GM19467 (cell line): ENCODE measurements around the gene CTTN.

Source experiments
- ATAC-seq: cut with Tn5 transposase; IDR thresholded peaks from one replicate; pipeline ENCODE4 v1.9.1; 2021; ENCODE audit warnings: mild to moderate bottlenecking, moderate library complexity; ENCODE audit not compliant: unreplicated experiment

Gene CTTN

GRCh38 chr11:70397983-70398833 lies at the start of gene CTTN:
Gene CTTN (plus strand): TSS chr11:70398529. CDS start chr11:70407298, 8,769 bp downstream.
- no peak for ATAC-seq

- no peak for ATAC-seq
Measured at GRCh38 chr11:70348608-70349007, 49.7 kb upstream of the CTTN start.

- no peak for ATAC-seq
Measured at GRCh38 chr11:70351646-70352045, 46.7 kb upstream of the CTTN start.

GRCh38 chr11:70352100-70352499 lies 46.2 kb upstream of the CTTN start:
- ATAC-seq = no peak

- ATAC-seq = no peak
Measured at GRCh38 chr11:70352601-70353000, 45.7 kb upstream of the CTTN start.

GRCh38 chr11:70353329-70353728 lies 45.0 kb upstream of the CTTN start:
- no peak for ATAC-seq

- no peak for ATAC-seq
Measured at GRCh38 chr11:70353900-70354568, 44.3 kb upstream of the CTTN start.

- no peak for ATAC-seq
Measured at GRCh38 chr11:70354629-70355028, 43.7 kb upstream of the CTTN start.

- ATAC-seq = no peak
Measured at GRCh38 chr11:70358753-70359152, 39.6 kb upstream of the CTTN start.

- no peak for ATAC-seq
Measured at GRCh38 chr11:70359451-70360205, 38.7 kb upstream of the CTTN start.

GRCh38 chr11:70360211-70360610 lies 38.1 kb upstream of the CTTN start:
- ATAC-seq = no peak

GRCh38 chr11:70364178-70364577 lies 34.2 kb upstream of the CTTN start:
- ATAC-seq = no peak

GRCh38 chr11:70364745-70365543 lies 33.4 kb upstream of the CTTN start:
- ATAC-seq = no peak

GRCh38 chr11:70365544-70365927 lies 32.8 kb upstream of the CTTN start:
- ATAC-seq = no peak

GRCh38 chr11:70367071-70367470 lies 31.3 kb upstream of the CTTN start:
- no peak for ATAC-seq

- ATAC-seq = no peak
Measured at GRCh38 chr11:70368961-70369360, 29.4 kb upstream of the CTTN start.

GRCh38 chr11:70371241-70371640 lies 27.1 kb upstream of the CTTN start:
- ATAC-seq = no peak

- ATAC-seq = no peak
Measured at GRCh38 chr11:70372076-70372475, 26.3 kb upstream of the CTTN start.

- no peak for ATAC-seq
Measured at GRCh38 chr11:70376621-70377020, 21.7 kb upstream of the CTTN start.

GRCh38 chr11:70377645-70378044 lies 20.7 kb upstream of the CTTN start:
- no peak for ATAC-seq
